Daoy (cell line): ENCODE data around the gene THOC7. TPM values are rescaled to one million over a fixed set of nuclear protein-coding genes. Genes with fewer than 3 reads are reported as not detected.

Experiments
- DNase-seq: peaks from one replicate; pipeline ENCODE4 v3.0.0-alpha.2; 2015; ENCODE audit warnings: low read depth
- total RNA-seq: library from RNA; depleted of rRNA; stranded (reverse); fragments of >200 nt; shearing (Covaris generic); gene quantifications from 2 replicates; pipeline ENCODE4 v1.2.3, GENCODE V29; 2014

Gene THOC7
- total RNA-seq, 1 experiment from 2014 or later: 67.1 TPM

DNA sequence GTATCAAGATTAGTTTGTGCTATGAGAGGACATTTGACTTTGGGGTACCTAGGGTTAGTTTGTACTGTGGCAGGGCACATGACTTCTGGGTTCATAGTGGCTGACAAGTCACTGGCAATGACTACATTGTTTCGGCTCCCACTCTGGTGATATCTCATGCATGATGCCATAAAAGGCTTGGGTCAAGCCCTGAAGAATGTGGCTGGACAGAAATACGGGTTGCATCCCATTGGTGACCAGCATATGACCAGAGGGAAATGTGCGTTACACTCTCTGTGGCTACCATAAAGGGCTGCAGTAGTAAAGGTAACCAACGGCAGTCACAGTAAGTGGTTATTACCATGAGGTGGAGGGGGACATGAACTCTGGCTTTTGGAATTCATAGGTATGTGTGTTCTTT, 18.4 kb downstream of the THOC7 start:
- DNase-seq: no peak

DNA sequence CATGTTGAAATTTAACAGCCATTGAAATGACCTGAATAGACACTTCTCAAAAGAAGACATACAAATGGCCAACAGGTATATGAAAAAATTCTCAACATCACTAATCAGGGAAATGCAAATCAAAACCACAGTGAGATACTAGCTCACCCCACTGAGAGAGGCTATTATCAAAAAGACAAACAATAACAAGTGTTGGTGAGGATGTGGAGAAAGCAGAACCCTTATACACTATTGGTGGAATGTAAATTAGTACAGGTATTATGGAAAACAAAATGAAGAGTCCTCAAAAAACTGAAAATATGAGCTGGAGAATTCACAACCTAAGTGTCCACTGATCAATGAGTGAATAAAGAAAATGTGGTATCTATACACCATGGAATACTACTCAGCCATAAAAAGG, 21.5 kb downstream of the THOC7 start:
- DNase-seq: no peak

- DNase-seq: no peak
These were observed 21.9 kb downstream of the THOC7 start for GRCh38 chr3:63841704-63842103.

- no peak for DNase-seq
These were observed 31.2 kb downstream of the THOC7 start for GRCh38 chr3:63832395-63832794.

DNA sequence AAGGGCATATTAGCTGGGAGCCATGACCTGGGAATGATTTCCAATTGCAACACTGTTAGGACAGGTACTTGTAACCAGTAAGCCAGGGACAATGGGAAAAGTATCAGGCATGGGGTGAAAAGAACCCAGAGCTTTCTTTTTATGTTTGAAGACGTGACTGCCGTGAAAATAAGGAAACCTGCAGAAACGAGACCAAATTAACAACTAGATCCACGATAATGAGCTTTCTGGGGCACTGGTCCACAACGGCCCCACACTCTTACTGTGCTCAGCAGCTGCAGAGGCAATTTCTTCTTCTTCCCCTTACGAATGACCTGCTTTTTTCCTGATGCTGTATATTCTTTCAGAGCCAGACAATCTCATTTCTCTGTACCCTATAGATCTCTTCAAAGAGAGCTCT, 33.1 kb downstream of the THOC7 start:
- no peak for DNase-seq

DNA sequence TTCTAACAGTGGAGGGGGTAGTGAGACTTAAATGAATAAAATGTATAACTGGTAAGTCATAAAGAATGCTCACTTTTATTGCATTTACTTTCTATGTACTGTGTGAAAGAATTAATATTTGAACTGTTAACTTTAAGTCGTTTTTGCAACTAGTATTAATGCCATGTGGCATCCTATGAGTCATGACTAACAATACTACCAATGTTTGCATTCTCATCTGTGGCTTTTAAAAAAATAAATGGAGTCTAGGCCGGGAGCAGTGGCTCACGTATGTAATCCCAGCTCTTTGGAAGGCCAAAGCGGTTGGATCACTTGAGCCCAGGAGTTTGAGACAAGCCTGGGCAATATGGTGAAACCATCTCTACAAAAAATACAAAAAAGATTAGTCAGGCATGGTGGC, 39.3 kb downstream of the THOC7 start:
- peak; percentile 62 for DNase-seq

DNA sequence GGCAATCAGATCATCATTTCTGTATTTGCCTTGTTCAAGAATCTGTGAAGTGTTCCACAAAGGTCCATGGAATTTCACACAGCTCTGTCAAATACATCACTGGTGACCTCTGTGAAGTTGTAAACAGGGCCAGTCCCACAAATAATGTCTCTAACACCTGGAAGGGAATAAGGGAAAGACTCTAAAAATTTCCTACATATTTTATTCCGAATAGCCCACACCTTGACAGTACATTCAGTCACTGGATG, 44.5 kb downstream of the THOC7 start, which contains the start of gene C3orf49:
TSS of gene C3orf49 (plus strand) at position 149 of the 248 bp plus-strand sequence. CDS start 173 bp downstream, outside the sequence.
- DNase-seq: no peak

- DNase-seq: peak; percentile 37
These were observed 45.1 kb downstream of the THOC7 start for GRCh38 chr3:63818282-63819150.

GRCh38 chr3:63817225-63817624, 46.4 kb downstream of the THOC7 start:
- DNase-seq: no peak

GRCh38 chr3:63814237-63814636, 49.4 kb downstream of the THOC7 start:
- DNase-seq: no peak

DNA sequence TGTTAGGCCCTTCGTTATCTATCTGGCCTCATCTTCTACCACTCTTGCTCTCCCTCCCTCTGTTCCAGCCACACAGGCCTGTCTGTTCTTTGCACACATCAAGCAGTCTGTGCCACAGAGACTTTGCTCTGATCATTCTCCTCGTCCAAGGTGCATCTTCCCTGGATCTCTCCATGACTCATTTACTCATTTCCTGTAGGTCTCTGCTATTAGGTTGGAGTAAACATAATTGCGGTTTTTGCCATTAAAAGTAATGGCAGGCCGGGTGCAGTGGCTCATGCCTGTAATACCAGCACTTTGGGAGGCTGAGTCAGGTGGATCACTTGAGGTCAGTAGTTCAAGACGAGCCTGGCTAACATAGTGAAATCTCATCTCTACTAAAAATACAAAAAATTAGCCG, 54.0 kb downstream of the THOC7 start:
- peak; percentile 67 for DNase-seq

DNA sequence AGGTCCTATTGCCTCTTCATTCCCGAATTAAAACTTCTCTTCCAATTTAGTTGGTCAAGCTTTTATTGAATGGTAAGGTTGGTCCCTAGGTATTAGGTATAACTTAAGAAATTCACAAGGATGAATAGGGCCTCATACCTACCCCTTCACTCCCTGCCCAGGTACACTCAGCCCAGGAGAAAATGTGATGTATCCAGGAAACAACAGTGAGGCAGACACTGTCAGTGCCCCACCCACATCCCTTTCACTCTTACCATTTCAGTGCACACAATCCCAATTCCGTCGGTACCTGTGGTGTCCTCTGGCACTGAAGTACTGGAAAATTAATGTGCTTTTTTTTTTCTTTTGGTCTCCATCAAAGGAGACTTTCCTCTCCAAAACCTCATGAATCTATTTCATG, 55.0 kb downstream of the THOC7 start:
- no peak for DNase-seq

- DNase-seq: no peak
These were observed 55.5 kb downstream of the THOC7 start for GRCh38 chr3:63807961-63808565.

GRCh38 chr3:63803911-63804310, 59.7 kb downstream of the THOC7 start:
- DNase-seq: no peak

DNA sequence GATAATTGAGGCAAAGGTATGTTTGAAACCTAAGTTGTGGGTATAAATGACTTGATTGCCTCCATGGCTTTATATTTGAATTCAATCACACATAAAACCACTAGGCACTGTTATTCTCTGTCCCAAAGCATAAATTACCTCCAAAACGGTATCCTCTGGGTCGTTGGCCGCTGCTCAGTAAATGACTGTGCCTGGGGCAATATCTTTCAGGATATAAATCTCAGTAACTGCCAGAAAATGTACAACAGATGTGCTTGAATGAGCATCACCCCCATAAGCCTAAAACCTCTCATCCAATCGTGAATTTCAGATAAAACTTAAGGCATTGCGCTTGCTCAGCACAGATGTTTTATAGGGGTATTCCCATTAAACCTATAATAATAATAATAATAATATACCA, 63.5 kb downstream of the THOC7 start:
- DNase-seq: no peak

DNA sequence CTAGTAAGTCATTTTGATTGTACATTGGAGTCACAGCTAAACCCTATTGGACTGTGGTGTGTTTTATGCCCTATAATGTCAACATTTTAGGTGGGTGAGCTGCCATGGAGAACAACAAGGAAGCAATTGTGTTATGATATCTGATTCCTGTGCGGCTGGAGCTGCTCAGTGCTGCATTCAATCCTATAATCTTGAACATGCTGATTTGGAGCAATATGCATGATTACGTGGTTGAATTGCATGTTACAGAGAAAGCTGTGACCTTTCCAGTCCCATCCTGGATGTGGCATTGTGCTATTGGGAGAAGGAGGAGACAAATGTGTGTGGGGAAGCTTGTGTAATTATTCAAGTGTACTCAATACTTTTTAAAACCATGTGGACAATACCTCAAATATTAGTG, 64.7 kb downstream of the THOC7 start:
- no peak for DNase-seq

DNA sequence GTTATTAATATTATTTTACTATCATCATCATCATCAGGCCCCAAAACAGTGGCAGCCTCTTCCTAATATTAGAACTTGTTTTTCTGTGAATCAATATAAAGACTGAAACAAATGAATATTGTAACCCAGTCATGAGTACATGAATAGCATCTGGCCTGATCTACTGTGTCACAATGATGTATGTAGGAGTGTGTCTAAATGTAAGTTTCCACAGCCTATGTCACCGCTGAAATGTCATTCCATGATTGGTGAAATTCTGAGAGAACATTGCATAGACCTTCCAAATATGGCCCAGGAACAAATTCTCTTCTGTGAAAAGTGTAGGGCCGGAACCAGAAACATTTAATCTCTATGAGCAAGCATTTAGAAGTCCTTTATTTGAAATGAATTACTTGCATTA, 65.1 kb downstream of the THOC7 start:
- DNase-seq: no peak

DNA sequence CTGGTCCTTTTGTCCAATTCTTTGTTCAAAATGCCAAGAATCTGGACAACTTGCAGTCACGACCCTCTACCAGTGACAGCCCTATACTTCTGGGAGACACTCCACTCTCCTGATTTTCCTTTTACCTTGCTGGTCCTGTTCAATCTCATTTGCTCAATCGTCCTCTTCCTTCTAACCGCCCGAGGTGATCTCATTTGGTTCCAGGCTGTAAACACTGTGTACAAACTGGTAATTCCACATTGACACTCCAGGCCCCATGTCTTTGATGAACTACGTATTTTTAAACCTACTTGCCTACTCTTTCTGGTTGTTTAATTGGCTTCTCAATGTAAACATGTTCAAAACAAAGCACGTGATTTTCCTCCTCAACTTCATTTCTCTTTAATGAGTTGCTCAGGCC, 68.2 kb downstream of the THOC7 start:
- no peak for DNase-seq

- peak; percentile 15 for DNase-seq
These were observed 71.6 kb downstream of the THOC7 start for GRCh38 chr3:63791974-63792373.
